Nucleus accumbens (tissue), 56 donors: ENCODE results near the gene SAP25.

Experiments used
- DNase-seq, 56 donors: peaks; one replicate each; lab custom pipeline; 2025; lab: John Stamatoyannopoulos, UW

SAP25 gene

DNA sequence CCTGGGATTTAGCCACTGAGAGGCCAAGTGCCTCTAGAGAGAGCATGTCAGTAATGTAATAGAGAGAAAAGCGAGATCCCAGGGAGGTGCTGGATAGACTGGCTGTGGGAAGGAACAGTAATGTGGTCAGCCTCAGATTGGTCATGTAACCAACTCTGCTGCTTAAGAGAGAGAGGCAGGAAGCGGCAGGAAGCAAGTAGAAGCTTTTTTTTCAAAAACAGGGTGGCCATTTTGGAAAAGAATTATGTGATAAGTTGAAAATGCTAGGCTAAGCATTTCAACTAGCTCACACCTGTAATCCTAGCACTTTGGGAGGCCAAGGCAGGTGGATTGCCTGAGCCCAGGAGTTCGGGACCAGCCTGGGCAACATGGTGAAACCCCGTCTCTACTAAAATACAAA, 24.7 kb upstream of the SAP25 start:
- no peak for DNase-seq

- no peak for DNase-seq
These were observed 21.5 kb upstream of the SAP25 start for GRCh38 chr7:100595188-100595587.

DNA sequence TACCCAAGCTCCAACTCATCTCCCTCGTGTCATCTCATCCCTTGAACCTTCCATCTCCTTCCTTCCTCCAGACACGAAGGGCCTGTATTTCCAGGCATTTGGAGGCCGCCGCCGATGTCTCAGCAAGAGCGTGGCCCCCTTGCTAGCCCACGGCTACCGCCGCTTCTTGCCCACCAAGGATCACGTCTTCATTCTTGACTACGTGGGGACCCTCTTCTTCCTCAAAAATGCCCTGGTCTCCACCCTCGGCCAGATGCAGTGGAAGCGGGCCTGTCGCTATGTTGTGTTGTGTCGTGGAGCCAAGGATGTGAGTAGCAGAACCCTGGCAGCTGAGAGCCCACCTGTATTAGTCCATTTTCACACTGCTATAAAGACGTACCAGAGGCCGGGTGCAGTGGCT, 17.9 kb upstream of the SAP25 start:
- no peak for DNase-seq

DNA sequence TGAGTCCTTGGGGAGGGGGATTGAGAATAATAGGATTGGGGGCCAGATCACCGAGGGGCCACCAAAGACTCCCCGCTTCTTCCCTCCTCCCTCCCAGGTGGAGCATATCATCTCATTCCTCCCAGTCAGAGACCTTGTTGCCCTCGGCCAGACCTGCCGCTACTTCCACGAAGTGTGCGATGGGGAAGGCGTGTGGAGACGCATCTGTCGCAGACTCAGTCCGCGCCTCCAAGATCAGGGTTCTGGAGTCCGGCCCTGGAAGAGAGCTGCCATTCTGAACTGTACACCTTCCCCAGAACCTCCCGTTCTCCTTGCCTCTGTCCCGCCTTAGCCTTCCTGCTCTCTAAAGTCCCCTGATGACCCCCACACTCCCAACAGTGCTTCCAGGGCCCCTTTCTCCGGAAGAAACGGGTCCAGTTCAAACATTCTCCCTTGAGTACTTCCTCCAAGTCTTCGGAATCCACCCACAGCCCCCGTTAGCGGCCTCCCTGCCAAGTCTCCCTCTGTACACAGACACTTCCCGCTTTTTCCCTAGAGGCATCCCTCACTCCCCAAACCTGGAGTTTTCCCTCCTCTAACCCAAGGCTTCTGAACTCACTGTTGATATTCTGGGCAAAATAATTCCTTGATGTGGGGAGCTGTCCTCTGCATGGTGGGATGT, 16.5 kb upstream of the SAP25 start:
- DNase-seq = no peak

GRCh38 chr7:100589341-100589947, 15.7 kb upstream of the SAP25 start:
- no peak for DNase-seq

- no peak for DNase-seq
These were observed 14.7 kb upstream of the SAP25 start for GRCh38 chr7:100588438-100588837.

GRCh38 chr7:100586266-100587025, 12.7 kb upstream of the SAP25 start, which contains the start of gene FBXO24:
TSS of gene FBXO24 (plus strand) at chr7:100586328. CDS start at chr7:100586626, 298 bp downstream.
- peak; percentile 99 to 100 (median 100) for DNase-seq

GRCh38 chr7:100585511-100586265, 12.0 kb upstream of the SAP25 start, which contains the start of gene LRCH4:
TSS of gene LRCH4 (minus strand) at chr7:100586129. CDS start at chr7:100586100, 29 bp downstream.
- DNase-seq = peak in 10 of 56 donors; percentile 44 to 71 (median 62)

DNA sequence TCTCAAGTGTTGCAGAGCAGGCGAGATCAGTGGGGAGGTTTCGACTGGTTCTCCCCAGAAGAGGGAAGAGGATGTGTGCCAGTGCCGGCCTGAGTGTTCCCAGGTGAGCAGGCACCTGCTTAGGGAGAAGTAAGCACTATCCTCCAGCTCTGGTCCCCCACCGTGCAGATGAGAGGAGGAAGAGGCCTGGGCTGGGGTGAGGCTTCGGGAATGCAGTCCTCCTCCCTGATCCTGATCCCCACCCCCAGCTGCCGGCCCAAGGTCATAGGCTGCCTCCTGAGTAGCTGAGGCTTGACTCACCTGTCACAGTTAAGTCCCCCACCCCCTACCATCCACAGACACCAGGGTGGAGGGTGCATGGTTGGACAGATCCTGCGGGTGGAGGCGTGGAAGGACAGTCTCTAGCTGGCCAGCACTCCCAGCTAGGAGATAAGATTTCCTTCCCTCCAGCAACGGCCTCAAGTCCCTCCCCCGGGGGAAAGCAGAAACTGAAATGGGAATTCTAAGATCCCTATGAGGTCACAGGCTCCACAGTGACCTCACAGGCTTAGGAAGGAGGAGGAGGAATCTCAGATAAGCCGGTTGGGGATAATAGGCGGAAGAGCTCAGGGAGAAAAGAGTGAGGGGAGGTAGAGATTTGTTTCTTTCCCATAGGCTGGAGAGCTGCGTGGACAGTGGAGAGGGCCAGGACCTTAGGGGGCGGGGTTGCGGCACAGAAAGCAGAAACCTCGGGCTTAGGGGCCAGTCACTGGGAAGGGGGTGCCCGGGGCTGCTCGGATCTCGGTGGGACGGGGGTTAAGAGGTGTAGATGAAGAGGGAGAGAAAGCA, 11.2 kb upstream of the SAP25 start:
- DNase-seq = no peak

DNA sequence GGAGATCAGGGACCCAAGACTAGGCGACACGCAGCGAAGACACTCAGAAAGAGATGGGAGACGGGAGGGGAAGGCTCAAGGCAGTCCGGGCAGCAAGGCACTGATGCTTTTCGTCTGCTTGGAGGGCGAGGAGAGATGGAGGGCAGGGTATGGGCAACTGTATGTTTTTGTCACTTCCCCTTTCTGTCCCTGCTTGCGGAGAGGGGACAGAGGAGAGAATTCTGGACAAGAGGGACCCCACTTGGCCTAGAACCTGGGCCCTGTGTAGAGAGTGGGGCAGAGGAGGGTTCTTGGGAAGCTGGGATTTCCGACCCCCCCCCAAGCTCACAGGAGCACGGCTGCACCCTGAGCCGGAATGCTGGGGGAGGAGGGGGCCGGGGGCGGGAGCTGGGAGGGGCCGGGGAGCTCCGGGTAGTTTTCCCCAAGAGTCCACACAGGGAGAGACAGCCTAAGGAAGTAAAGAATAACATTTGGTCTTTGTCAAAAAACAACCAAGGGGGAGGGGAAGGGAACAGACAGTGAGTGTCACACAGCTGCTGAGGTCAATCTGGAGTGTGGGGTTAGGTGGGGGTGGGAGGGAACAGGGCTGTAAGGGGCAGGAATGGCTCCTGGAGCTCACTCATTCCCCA, 10.5 kb upstream of the SAP25 start:
- no peak for DNase-seq

DNA sequence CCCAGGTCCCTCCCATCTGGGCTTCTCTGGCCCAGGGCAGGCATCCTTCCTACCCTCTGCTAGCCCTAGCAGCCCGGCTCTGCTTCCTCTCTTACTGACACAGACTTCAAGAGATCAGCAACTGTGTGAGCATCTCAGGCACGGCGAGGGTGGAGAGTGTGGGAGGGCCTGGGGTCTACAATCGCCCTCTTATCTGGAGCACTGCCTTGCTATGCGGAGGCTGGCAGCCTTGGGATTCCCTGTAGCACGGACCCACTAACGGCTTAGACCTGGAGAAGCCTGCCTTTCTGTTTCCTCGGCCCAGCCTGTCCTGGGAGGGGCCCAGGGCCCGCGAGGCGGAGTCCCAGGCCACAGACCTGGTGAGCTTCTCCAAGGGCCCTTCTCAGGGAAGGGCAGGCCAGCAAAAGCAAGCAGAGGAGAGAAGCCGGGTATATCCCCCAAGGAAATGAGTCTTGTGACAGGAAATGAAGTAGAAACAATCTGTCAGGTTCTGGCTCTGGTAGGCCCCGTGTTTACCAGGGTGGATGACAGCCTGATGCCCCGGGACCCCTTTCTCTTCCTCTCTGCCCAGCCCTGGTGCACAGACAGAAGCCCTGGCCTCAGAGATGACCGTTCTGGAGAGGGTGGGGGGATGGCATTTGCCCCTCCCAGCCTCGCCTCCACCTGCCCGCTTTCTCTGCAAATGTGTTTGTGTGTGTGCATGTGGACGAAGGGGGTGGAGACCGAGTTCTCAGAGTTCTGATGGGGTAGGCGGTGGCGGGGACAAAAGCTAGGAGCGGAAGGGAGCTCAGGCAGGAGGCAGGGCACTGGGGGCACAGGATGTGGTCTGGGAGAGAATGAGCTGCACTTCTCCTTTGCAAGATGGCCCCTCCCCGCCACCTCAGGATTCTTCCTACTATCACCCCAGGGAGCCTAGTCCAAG, 9.7 kb upstream of the SAP25 start:
- DNase-seq = peak in 15 of 56 donors; percentile 4 to 39 (median 20)

DNA sequence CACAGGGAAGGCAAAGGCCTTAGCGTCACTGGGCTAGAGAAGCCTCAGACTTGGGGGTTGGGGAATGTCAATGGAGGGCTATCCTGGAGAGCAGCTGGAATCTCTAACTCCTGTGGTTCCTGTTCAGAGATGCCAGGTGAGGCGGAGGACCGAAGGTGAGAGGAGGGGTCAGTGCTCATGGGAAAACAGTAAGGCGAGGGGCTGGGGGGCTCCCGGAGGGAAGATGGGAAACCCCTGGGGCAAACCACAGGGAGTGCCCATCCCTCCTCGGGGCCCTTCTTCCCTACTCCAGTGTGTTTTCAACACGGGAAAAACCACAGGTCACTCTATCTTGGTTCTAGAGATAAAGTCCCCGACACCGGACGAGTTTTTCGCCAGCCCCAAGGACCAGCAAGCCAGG, 8.9 kb upstream of the SAP25 start:
- no peak for DNase-seq

- DNase-seq = no peak
These were observed 8.4 kb upstream of the SAP25 start for GRCh38 chr7:100582041-100582579.

- DNase-seq = no peak
These were observed 7.0 kb upstream of the SAP25 start for GRCh38 chr7:100580466-100581283.

- no peak for DNase-seq
These were observed 4.8 kb upstream of the SAP25 start for GRCh38 chr7:100578246-100579183.

DNA sequence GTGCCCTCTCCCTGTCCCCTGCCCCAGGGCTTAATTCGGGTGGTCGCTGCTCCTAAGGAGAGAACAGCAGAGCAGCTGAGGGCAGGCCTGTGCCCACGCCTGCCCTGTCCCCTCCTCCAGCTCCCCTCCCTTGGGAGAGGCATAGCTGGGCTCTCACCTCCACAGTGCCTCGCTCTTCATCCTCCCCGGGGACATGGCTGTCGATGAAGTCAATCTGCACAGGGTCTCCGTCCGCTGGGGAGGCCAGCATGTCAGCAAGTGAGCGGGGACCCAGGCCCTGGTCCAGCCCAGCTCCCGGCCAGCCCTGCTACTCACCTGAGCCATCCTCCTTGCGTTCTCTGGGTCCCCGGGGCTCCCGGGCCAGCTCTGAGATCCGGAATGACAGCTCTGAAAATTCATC, 3.8 kb upstream of the SAP25 start:
- DNase-seq = no peak
